ENCODE data around the gene FAF2. TPM values are rescaled to one million over a fixed set of nuclear protein-coding genes. Genes with fewer than 3 reads are reported as not detected.

The FAF2 gene
- total and polyA plus RNA-seq, 10 donors, result 7.6 to 41.3 (median 31.8) TPM

GRCh38 chr5:176436656-176437055, 11.5 kb upstream of the FAF2 start:
- intact Hi-C loops (cut with DNase I; ENCODE audit: low total_unique reads), result no loop called here
- TF ChIP-seq POLR2A (IDR thresholded peaks at IDR 0.05), result no peak
- no peak for TF ChIP-seq CTCF (IDR thresholded peaks at IDR 0.05 in 8 of 11, conservative IDR thresholded peaks at IDR 0.05 in 3 of 11)
- TF ChIP-seq POLR2AphosphoS5 (IDR thresholded peaks at IDR 0.05), result no peak
- WGBS, 5 donors, result 8 to 22% (median 15%) methylated on average over 5 of the region's 5 CpGs
- H3K27me3 ChIP-seq (replicated peaks in 1 of 7), result no peaks in the 10 kb centered on the region
- peak overlapping the region in 3 of 8 donors; percentile 0 to 50 (median 27) for H3K4me3 ChIP-seq
- H3K4me1 ChIP-seq, result peaks cover 0 to 29% (median 9%) of the 10 kb centered on the region in 6 donors
- H3K36me3 ChIP-seq, result no peaks in the 10 kb centered on the region
- no peaks in the 10 kb centered on the region for H3K9me3 ChIP-seq
- peak overlapping the region in 2 of 8 donors; percentile 23 to 59 for H3K27ac ChIP-seq
- DNase-seq, result no peak

GRCh38 chr5:176438959-176439757, 9.0 kb upstream of the FAF2 start:
- H3K4me1 ChIP-seq, result peaks cover 0 to 34% (median 9%) of the 10 kb centered on the region in 6 donors
- WGBS, 5 donors, result 83 to 89% (median 88%) methylated on average over 12 of the region's 12 CpGs
- TF ChIP-seq CTCF (IDR thresholded peaks at IDR 0.05 in 8 of 11, conservative IDR thresholded peaks at IDR 0.05 in 3 of 11) (no peak), POLR2AphosphoS5 (IDR thresholded peaks at IDR 0.05) (no peak), POLR2A (IDR thresholded peaks at IDR 0.05) (no peak)

DNA sequence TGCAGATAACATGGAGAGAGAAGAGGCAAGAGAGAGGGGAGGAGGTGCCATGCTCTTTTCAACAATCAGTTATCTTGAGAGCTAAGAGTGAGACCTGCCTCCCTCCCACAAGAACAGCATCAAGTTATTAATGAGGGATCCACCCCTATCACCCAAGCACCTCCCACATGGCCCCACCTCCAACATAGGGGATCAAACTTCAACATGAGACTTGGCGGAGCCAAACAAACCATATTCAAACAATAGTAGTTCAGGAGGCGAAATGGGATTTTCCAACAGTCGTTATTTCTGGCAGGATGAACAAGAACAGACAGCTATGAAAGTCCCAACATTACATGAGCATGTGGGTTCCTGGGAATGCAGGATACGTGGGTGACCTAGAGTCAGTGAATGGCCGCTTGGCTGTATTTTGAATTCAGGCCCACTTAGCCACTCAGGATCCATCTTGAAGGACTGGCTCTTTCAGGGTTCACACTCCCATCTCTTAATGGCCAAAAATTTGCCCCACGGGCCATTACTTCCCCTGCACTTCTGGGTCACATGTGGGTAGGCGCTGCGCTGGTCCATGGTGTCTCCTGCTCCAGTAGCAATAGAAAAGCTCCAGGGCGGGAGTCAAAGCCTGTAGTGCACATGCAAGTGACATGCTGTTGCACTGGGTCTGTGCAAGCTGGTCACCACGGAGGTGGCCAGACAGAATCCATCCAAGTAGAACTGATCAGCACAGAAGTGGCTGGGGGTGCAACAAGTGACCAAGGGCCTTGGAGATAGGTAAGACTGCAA, 7.1 kb upstream of the FAF2 start:
- Histone ChIP-seq H3K27me3 (replicated peaks in 1 of 7) (no peaks in the 10 kb centered on the region), H3K27ac (peak overlapping the region in 3 of 8 donors; percentile 27 to 61 (median 41)), H3K4me1 (peaks cover 0 to 27% (median 11%) of the 10 kb centered on the region in 6 donors), H3K36me3 (no peaks in the 10 kb centered on the region), H3K4me3 (peak overlapping the region in 1 of 8 donors; percentile 2), H3K9me3 (no peaks in the 10 kb centered on the region)
- no peak for DNase-seq
- intact Hi-C loops (cut with DNase I; ENCODE audit: low total_unique reads), result loop anchor here (10.0 kb wide), 1 partner anchor 94 kb away; the partner anchor contains the start of gene RNF44
- TF ChIP-seq POLR2AphosphoS5 (IDR thresholded peaks at IDR 0.05) (no peak), POLR2A (IDR thresholded peaks at IDR 0.05) (no peak), CTCF (IDR thresholded peaks at IDR 0.05 in 8 of 11, conservative IDR thresholded peaks at IDR 0.05 in 3 of 11) (no peak)
- 86 to 92% (median 89%) methylated on average over 9 to 10 of the region's 10 CpGs for WGBS, 5 donors

More at GRCh38 chr5:176438959-176439757, 9.0 kb upstream of the FAF2 start:
- intact Hi-C loops (cut with DNase I; ENCODE audit: low total_unique reads), result no loop called here
- Histone ChIP-seq H3K9me3 (no peaks in the 10 kb centered on the region), H3K27ac (no peak overlapping the region), H3K27me3 (replicated peaks in 1 of 7) (no peaks in the 10 kb centered on the region), H3K36me3 (no peaks in the 10 kb centered on the region), H3K4me3 (no peak overlapping the region)
- no peak for DNase-seq
